OCI-LY1 (cell line): Measurements from ENCODE around the gene MAPK11.

Source experiments
- H2AFZ ChIP-seq: fragments of 200-600 bp; sonication (generic), shearing (Covaris generic); 2 replicates; pipeline ENCODE4 v1.6.0; 2014; ENCODE audit warnings: antibody characterized with exemption, mild to moderate bottlenecking, low read length
- H3F3A ChIP-seq: fragments of 200-600 bp; sonication (generic), shearing (Covaris generic); 2 replicates; pipeline ENCODE4 v1.6.0; 2014; ENCODE audit warnings: mild to moderate bottlenecking, antibody characterized with exemption, low read length, moderate library complexity; ENCODE audit not compliant: insufficient read depth
- H3K27ac ChIP-seq: fragments of 200-600 bp; sonication (generic); 2 replicates; pipeline ENCODE4 v1.5.1; 2014; ENCODE audit warnings: low read length, mixed run types, mild to moderate bottlenecking, low read depth; ENCODE audit not compliant: poor library complexity, severe bottlenecking
- H3K27me3 ChIP-seq: fragments of 200-600 bp; sonication (generic); 2 replicates; pipeline ENCODE4 v1.6.0; 2014; ENCODE audit warnings: antibody characterized with exemption, mild to moderate bottlenecking, low read length, moderate library complexity; ENCODE audit not compliant: insufficient read depth
- H3K36me3 ChIP-seq: fragments of 200-600 bp; sonication (generic); 2 replicates; pipeline ENCODE4 v1.6.1; 2014; ENCODE audit warnings: mild to moderate bottlenecking, antibody characterized with exemption, low read length, moderate library complexity, mixed read lengths; ENCODE audit not compliant: insufficient read depth
- H3K4me1 ChIP-seq: fragments of 200-600 bp; sonication (generic); 2 replicates; pipeline ENCODE4 v1.5.1; 2014; ENCODE audit warnings: mild to moderate bottlenecking, low read length, moderate library complexity; ENCODE audit not compliant: insufficient read depth, severe bottlenecking
- H3K4me2 ChIP-seq: fragments of 200-600 bp; sonication (generic), shearing (Covaris generic); 2 replicates; pipeline ENCODE4 v1.6.1; 2014; ENCODE audit warnings: low read length
- H3K4me3 ChIP-seq: fragments of 200-600 bp; sonication (generic); 2 replicates; pipeline ENCODE4 v1.5.1; 2014; ENCODE audit warnings: low read length, low read depth, mild to moderate bottlenecking, mixed read lengths; ENCODE audit not compliant: poor library complexity, severe bottlenecking
- H3K79me2 ChIP-seq: fragments of 200-600 bp; shearing (Covaris generic); 2 replicates; pipeline ENCODE4 v1.6.1; 2016; ENCODE audit warnings: mixed run types, low read length, mixed read lengths; ENCODE audit not compliant: insufficient read depth
- H3K9ac ChIP-seq: fragments of 200-600 bp; sonication (generic), shearing (Covaris generic); 2 replicates; pipeline ENCODE4 v1.6.1; 2014; ENCODE audit warnings: mild to moderate bottlenecking, low read length, mixed read lengths
- H3K9me2 ChIP-seq: fragments of 200-600 bp; sonication (generic), shearing (Covaris generic); 2 replicates; pipeline ENCODE4 v1.6.1; 2014; ENCODE audit warnings: low read depth, mild to moderate bottlenecking, low read length, mixed read lengths
- H3K9me3 ChIP-seq: fragments of 200-600 bp; shearing (Covaris generic); 2 replicates; pipeline ENCODE4 v1.6.1; 2014; ENCODE audit warnings: low read length, mixed read lengths
- H4K20me1 ChIP-seq: fragments of 200-600 bp; sonication (generic), shearing (Covaris generic); 2 replicates; pipeline ENCODE4 v1.6.0; 2016; ENCODE audit warnings: mild to moderate bottlenecking, low read length; ENCODE audit not compliant: insufficient read depth
- CTCF ChIP-seq: fragments of 200-600 bp; sonication (generic), shearing (Covaris generic); IDR thresholded peaks from 2 replicates; pipeline ENCODE4 v1.5.1; 2017; ENCODE audit warnings: mild to moderate bottlenecking, antibody characterized with exemption, low read length, moderate library complexity, mixed read lengths
- EZH2 ChIP-seq: fragments of 200-600 bp; sonication (generic), shearing (Covaris generic); IDR thresholded peaks from 2 replicates; pipeline ENCODE4 v1.8.0; 2017; ENCODE audit warnings: borderline replicate concordance, mixed run types, mild to moderate bottlenecking, antibody characterized with exemption, low read length, moderate library complexity, mixed read lengths

Gene MAPK11

GRCh38 chr22:50303848-50304527 lies 33.8 kb upstream of the MAPK11 start:
- Histone ChIP-seq H3F3A (no peaks in the 10 kb centered on the region), H3K36me3 (no peaks in the 10 kb centered on the region), H3K4me2 (no peak overlapping the region), H3K4me3 (no peak overlapping the region), H3K79me2 (no peaks in the 10 kb centered on the region), H3K9ac (no peak overlapping the region), H3K27ac (no peak overlapping the region), H3K9me2 (no peaks in the 10 kb centered on the region), H2AFZ (no peak overlapping the region), H3K27me3 (peaks cover 29% of the 10 kb centered on the region), H3K4me1 (peaks cover 25% of the 10 kb centered on the region), H3K9me3 (no peaks in the 10 kb centered on the region), H4K20me1 (no peaks in the 10 kb centered on the region)
- no peak for TF ChIP-seq CTCF

DNA sequence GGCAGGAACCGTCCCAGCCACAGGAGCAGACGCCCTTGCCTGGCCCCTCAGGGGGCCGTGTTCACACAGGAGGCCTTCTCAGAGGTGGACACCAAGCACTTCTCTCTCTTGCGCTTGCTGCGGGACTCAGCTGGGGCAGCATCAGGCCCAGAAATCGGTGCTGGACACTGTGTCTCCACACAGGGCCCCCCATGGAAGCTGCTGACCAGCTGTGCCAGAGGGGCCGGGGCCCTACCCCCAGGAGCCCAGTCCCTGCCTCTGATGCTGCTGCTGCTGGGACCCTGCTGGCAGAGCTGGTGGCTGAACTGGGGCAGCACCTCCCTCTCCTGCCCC lies 33.3 kb upstream of the MAPK11 start:
- Histone ChIP-seq H3F3A (no peaks in the 10 kb centered on the region), H4K20me1 (no peaks in the 10 kb centered on the region), H3K4me2 (no peak overlapping the region), H3K36me3 (no peaks in the 10 kb centered on the region), H3K9me2 (no peaks in the 10 kb centered on the region), H3K27me3 (peaks cover 32% of the 10 kb centered on the region), H3K4me1 (peaks cover 25% of the 10 kb centered on the region), H3K27ac (no peak overlapping the region), H3K79me2 (no peaks in the 10 kb centered on the region), H2AFZ (no peak overlapping the region), H3K9me3 (no peaks in the 10 kb centered on the region), H3K9ac (no peak overlapping the region), H3K4me3 (no peak overlapping the region)
- no peak for TF ChIP-seq CTCF
- TF ChIP-seq EZH2, result no peak

- no peak for TF ChIP-seq CTCF
- no peak for TF ChIP-seq EZH2
- H3K4me1 ChIP-seq, result peaks cover 25% of the 10 kb centered on the region
- H3K79me2 ChIP-seq, result no peaks in the 10 kb centered on the region
Measured at GRCh38 chr22:50302564-50302963, 32.4 kb upstream of the MAPK11 start.

More at GRCh38 chr22:50302564-50302963, 32.4 kb upstream of the MAPK11 start:
- Histone ChIP-seq H4K20me1 (no peaks in the 10 kb centered on the region), H3K4me3 (no peak overlapping the region), H3K9me3 (no peaks in the 10 kb centered on the region), H2AFZ (no peak overlapping the region), H3K36me3 (no peaks in the 10 kb centered on the region), H3K9ac (no peak overlapping the region), H3K9me2 (no peaks in the 10 kb centered on the region), H3K27ac (no peak overlapping the region), H3F3A (no peaks in the 10 kb centered on the region), H3K4me2 (no peak overlapping the region), H3K27me3 (peaks cover 32% of the 10 kb centered on the region)
